ENCODE results near the gene PDSS2. TPM values are rescaled to one million over a fixed set of nuclear protein-coding genes. Genes with fewer than 3 reads are reported as not detected.

Gene PDSS2
- total RNA-seq, 1 donor, result 12.5 TPM

- no peak for DNase-seq (ENCODE audit: low read depth)
These were observed 39.6 kb downstream of the PDSS2 start for GRCh38 chr6:107419733-107420132.

GRCh38 chr6:107418118-107418517 lies 41.2 kb downstream of the PDSS2 start:
- DNase-seq (ENCODE audit: low read depth), result no peak
- H3K4me3 ChIP-seq (ENCODE audit: low read depth, low read length), result no peak overlapping the region
- peak; percentile 57 for TF ChIP-seq CTCF (IDR thresholded peaks at IDR 0.05; ENCODE audit: insufficient read depth, low read depth, low read length)

More at GRCh38 chr6:107419733-107420132, 39.6 kb downstream of the PDSS2 start:
- H3K4me3 ChIP-seq (ENCODE audit: low read depth, low read length), result no peak overlapping the region
- no peak for TF ChIP-seq CTCF (IDR thresholded peaks at IDR 0.05; ENCODE audit: insufficient read depth, low read depth, low read length)

- TF ChIP-seq CTCF (IDR thresholded peaks at IDR 0.05; ENCODE audit: insufficient read depth, low read depth, low read length), result no peak
- peak; percentile 11 for DNase-seq (ENCODE audit: low read depth)
- no peak overlapping the region for H3K4me3 ChIP-seq (ENCODE audit: low read depth, low read length)
These were observed 43.2 kb downstream of the PDSS2 start for GRCh38 chr6:107416145-107416544.

- no peak for DNase-seq (ENCODE audit: low read depth)
- H3K4me3 ChIP-seq (ENCODE audit: low read depth, low read length), result no peak overlapping the region
- no peak for TF ChIP-seq CTCF (IDR thresholded peaks at IDR 0.05; ENCODE audit: insufficient read depth, low read depth, low read length)
These were observed 45.3 kb downstream of the PDSS2 start for GRCh38 chr6:107413966-107414645.

- TF ChIP-seq CTCF (IDR thresholded peaks at IDR 0.05; ENCODE audit: insufficient read depth, low read depth, low read length), result no peak
- no peak for DNase-seq (ENCODE audit: low read depth)
- H3K4me3 ChIP-seq (ENCODE audit: low read depth, low read length), result no peak overlapping the region
These were observed 48.2 kb downstream of the PDSS2 start for GRCh38 chr6:107411161-107411560.

- H3K4me3 ChIP-seq (ENCODE audit: low read depth, low read length), result no peak overlapping the region
- no peak for DNase-seq (ENCODE audit: low read depth)
- no peak for TF ChIP-seq CTCF (IDR thresholded peaks at IDR 0.05; ENCODE audit: insufficient read depth, low read depth, low read length)
These were observed 49.4 kb downstream of the PDSS2 start for GRCh38 chr6:107409942-107410341.

GRCh38 chr6:107408714-107409113 lies 50.6 kb downstream of the PDSS2 start:
- DNase-seq (ENCODE audit: low read depth), result no peak
- no peak overlapping the region for H3K4me3 ChIP-seq (ENCODE audit: low read depth, low read length)
- no peak for TF ChIP-seq CTCF (IDR thresholded peaks at IDR 0.05; ENCODE audit: insufficient read depth, low read depth, low read length)
